HL-60 (cell line): Measurements from ENCODE around the gene CCDC92.

Experiments
- DNase-seq, 2 experiments: peaks; one replicate each; pipeline ENCODE4 v3.0.0-alpha.2; 2010 to 2020; ENCODE audit warnings: low read depth in 1 of 2, low spot score in 1 of 2
- H3K27ac ChIP-seq: fragments of 250-450 bp; sonication (Bioruptor Pico); replicated peaks from 2 replicates; pipeline ENCODE4 v1.5.1; 2020; ENCODE audit warnings: mild to moderate bottlenecking, moderate library complexity
- H3K27me3 ChIP-seq: fragments of 250-450 bp; sonication (Bioruptor Pico); 2 replicates; pipeline ENCODE4 v1.5.1; 2021; ENCODE audit warnings: mild to moderate bottlenecking, moderate library complexity; ENCODE audit not compliant: insufficient read depth, poor library complexity, severe bottlenecking
- H3K4me3 ChIP-seq: replicated peaks from 2 replicates; pipeline ENCODE4 v1.5.1; 2011; ENCODE audit warnings: mild to moderate bottlenecking, control low read depth, low read length; ENCODE audit not compliant: insufficient read depth
- GABPA ChIP-seq: IDR thresholded peaks from 2 replicates; pipeline ENCODE4 v1.6.1; 2012; ENCODE audit warnings: low read depth
- POLR2AphosphoS5 ChIP-seq: IDR thresholded peaks from 2 replicates; pipeline ENCODE4 v1.6.1; 2012; ENCODE audit warnings: low read depth
- SPI1 ChIP-seq: IDR thresholded peaks from 2 replicates; pipeline ENCODE4 v1.6.1; 2012; ENCODE audit warnings: low read depth, mild to moderate bottlenecking, borderline replicate concordance
- TF ChIP-seq, protein P1 (sequence below): IDR thresholded peaks from one replicate; pipeline ENCODE4 v1.5.1; 2011; ENCODE audit warnings: low read length, control low read depth, inconsistent platforms; ENCODE audit not compliant: insufficient read depth
- TF ChIP-seq, protein P2 (sequence below): IDR thresholded peaks from 2 replicates; pipeline ENCODE4 v1.6.1; 2012; ENCODE audit warnings: low read depth; ENCODE audit not compliant: insufficient replicate concordance

CCDC92 gene

DNA sequence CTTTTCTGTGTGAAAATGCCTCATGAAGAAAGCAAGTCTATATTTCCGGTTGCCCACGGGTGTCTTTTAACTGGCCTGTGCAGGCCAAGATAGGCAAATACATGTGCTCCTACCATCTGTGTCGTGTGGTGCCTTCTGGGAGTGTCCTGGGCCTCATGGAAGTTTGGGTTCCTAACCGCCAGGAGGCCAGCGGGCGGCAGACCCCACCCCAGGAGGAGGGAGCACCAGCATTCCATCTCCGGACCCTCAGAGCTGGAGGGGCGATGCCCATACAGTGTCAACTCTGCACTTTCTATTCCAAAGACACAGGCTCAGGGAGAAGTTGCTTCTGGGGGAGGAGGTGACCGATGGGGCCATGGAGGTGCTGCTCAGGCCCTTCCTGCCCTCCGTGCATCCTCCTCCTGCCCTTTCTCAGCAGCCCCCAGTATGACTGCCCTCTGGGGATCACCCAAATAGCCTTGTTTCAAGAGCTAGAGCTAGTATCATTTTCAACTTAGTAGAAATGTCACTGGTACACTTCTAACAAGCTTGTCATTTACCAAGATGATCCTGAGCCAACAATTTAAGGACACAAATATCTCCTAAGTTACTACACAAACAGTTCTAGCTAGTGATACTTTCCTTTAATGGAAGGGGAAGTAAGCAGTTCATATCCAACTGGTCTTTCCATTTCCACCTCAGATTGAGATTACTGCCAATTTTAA, 17.8 kb downstream of the CCDC92 start:
- no peak overlapping the region for H3K4me3 ChIP-seq
- H3K27ac ChIP-seq, result no peak overlapping the region
- H3K27me3 ChIP-seq, result no peaks in the 10 kb centered on the region
- no peak for DNase-seq
- TF ChIP-seq, protein P1, sequence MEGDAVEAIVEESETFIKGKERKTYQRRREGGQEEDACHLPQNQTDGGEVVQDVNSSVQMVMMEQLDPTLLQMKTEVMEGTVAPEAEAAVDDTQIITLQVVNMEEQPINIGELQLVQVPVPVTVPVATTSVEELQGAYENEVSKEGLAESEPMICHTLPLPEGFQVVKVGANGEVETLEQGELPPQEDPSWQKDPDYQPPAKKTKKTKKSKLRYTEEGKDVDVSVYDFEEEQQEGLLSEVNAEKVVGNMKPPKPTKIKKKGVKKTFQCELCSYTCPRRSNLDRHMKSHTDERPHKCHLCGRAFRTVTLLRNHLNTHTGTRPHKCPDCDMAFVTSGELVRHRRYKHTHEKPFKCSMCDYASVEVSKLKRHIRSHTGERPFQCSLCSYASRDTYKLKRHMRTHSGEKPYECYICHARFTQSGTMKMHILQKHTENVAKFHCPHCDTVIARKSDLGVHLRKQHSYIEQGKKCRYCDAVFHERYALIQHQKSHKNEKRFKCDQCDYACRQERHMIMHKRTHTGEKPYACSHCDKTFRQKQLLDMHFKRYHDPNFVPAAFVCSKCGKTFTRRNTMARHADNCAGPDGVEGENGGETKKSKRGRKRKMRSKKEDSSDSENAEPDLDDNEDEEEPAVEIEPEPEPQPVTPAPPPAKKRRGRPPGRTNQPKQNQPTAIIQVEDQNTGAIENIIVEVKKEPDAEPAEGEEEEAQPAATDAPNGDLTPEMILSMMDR, result no peak
- TF ChIP-seq SPI1, result no peak
- TF ChIP-seq POLR2AphosphoS5, result no peak
- TF ChIP-seq, protein P2, sequence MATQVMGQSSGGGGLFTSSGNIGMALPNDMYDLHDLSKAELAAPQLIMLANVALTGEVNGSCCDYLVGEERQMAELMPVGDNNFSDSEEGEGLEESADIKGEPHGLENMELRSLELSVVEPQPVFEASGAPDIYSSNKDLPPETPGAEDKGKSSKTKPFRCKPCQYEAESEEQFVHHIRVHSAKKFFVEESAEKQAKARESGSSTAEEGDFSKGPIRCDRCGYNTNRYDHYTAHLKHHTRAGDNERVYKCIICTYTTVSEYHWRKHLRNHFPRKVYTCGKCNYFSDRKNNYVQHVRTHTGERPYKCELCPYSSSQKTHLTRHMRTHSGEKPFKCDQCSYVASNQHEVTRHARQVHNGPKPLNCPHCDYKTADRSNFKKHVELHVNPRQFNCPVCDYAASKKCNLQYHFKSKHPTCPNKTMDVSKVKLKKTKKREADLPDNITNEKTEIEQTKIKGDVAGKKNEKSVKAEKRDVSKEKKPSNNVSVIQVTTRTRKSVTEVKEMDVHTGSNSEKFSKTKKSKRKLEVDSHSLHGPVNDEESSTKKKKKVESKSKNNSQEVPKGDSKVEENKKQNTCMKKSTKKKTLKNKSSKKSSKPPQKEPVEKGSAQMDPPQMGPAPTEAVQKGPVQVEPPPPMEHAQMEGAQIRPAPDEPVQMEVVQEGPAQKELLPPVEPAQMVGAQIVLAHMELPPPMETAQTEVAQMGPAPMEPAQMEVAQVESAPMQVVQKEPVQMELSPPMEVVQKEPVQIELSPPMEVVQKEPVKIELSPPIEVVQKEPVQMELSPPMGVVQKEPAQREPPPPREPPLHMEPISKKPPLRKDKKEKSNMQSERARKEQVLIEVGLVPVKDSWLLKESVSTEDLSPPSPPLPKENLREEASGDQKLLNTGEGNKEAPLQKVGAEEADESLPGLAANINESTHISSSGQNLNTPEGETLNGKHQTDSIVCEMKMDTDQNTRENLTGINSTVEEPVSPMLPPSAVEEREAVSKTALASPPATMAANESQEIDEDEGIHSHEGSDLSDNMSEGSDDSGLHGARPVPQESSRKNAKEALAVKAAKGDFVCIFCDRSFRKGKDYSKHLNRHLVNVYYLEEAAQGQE, result no peak

DNA sequence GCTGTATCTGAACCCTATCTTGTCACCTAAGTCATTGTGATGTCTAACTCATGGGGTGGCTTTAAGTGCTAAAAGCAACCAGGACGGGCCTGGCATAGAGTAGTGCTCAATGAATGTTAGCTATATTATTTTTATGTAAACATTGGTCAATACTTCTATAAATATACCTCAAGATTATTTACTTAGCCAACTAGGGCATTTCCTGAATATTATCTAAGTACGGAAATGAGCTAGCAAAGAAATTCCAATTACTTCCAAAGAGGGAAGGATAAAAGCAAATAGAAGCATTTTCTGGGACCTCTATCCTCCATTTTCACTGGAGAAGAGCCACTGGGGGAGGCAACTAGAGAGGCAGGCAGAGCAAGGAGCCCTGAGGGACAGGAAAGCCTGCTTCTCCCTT, 20.6 kb downstream of the CCDC92 start:
- no peak for TF ChIP-seq GABPA
- TF ChIP-seq, protein P1, result no peak
- TF ChIP-seq, protein P2, result no peak
- no peak for TF ChIP-seq POLR2AphosphoS5
- TF ChIP-seq SPI1, result no peak
- H3K27ac ChIP-seq, result no peak overlapping the region
- no peak overlapping the region for H3K4me3 ChIP-seq
- no peak for DNase-seq
- H3K27me3 ChIP-seq, result no peaks in the 10 kb centered on the region

DNA sequence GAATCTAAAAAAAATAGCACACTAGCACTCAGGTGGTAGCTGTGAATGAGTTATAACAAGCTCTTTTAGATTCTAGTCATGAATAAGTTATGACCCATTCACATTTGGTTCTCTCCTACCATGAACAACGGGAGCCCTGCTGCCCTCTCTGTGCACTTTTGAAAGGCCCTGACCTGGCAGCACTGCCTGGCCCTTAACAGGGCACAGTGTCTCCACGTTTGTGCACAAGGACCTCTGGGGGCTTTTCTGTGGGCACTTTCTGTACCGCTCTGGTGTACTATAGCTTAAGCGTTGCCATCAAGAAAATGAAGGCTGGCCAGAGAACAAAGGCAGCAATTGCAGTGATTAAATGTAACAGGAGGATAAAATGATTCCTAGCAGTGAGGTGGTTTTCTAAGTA, 21.2 kb downstream of the CCDC92 start:
- Histone ChIP-seq H3K27me3 (no peaks in the 10 kb centered on the region), H3K27ac (no peak overlapping the region)
- TF ChIP-seq, protein P1, result no peak
- TF ChIP-seq, protein P2, result no peak
- no peak for TF ChIP-seq POLR2AphosphoS5
- TF ChIP-seq SPI1, result no peak
- no peak for TF ChIP-seq GABPA

More for the DNA sequence above, 21.2 kb downstream of the CCDC92 start:
- DNase-seq, result no peak
- H3K4me3 ChIP-seq, result no peak overlapping the region
